ENCODE measurements around the gene PPFIA2.

PPFIA2 gene

GRCh38 chr12:81261508-81262207 is 497.5 kb downstream of the PPFIA2 start:
- DNase-seq (ENCODE audit: low read depth): no peak

DNA sequence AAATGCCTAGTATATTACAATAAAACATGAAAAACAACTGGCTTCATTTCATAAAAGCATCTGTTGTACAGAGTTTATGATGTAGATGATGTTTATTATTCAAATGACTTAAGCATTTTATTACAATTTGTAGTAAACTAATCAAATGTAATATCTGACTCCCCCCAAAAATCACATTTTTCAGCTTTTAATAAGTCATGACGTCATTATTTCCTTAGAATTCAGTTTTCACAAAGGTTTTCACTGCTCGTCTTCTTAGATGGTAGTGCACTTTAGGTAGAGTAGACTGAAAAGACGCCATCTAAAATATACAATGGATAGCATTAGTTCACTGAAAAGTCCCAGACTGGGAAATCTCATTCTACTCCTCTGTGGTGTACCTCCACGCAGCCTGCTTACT is 499.8 kb downstream of the PPFIA2 start:
- DNase-seq (ENCODE audit: low read depth): no peak

- DNase-seq (ENCODE audit: low read depth): peak; percentile 38
Measured at GRCh38 chr12:81257947-81258551, 501.1 kb downstream of the PPFIA2 start.

GRCh38 chr12:81255947-81256346 is 503.2 kb downstream of the PPFIA2 start:
- no peak for DNase-seq (ENCODE audit: low read depth)

- no peak for DNase-seq (ENCODE audit: low read depth)
Measured at GRCh38 chr12:81255456-81255855, 503.7 kb downstream of the PPFIA2 start.

DNA sequence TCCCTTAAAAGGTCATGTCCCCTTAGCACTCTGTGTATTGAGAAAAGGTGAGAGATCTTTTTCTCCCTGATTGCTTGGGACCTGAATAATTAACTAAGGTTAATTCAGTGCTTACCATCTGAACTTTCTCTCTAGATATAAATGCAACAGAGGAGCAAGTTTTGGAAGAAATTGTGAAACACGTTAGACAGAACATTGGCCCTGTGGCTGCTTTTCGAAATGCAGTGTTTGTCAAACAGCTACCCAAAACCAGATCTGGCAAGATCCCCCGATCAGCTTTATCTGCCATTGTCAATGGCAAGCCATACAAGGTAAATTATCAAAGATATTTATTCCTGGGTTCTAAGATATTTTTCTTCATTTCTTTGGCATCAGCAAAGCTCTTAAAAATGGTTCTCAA is 505.8 kb downstream of the PPFIA2 start:
- no peak for DNase-seq (ENCODE audit: low read depth)

DNA sequence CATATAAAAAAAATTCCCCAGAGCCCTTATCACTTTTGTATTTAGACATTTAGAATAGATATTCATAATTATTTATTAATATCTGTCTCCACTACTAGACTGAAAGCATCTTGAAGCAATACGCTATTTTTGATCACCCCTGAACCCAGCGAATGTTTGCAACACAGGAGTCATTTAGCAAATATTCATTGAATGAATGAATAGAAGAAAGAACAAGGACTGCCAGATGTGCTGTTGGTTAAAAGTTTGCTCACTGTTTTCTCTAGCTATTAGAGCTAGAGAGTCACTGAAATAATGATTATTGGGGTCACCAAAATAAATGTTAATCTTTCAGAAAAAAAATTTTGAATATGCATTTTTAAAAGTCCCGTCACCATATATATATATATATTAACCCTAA is 506.9 kb downstream of the PPFIA2 start:
- DNase-seq (ENCODE audit: low read depth): no peak

DNA sequence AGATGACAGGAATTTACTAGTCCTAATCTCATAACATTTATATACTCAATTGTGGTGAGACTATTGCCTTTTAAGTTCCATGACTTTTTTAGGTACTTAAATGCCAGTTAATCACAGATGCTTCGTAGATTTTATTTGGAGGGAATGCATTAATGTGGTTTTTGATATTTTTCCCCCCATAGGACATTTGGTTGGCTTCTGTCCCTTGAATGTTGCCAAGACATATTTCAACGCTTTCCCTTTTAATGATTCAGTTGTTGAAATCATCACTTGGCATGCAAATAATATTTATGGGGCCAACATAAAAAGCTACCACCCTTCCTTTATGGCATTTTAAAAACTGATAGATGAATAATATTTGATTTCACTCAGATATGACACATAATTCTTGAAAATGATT is 509.2 kb downstream of the PPFIA2 start:
- no peak for DNase-seq (ENCODE audit: low read depth)

DNA sequence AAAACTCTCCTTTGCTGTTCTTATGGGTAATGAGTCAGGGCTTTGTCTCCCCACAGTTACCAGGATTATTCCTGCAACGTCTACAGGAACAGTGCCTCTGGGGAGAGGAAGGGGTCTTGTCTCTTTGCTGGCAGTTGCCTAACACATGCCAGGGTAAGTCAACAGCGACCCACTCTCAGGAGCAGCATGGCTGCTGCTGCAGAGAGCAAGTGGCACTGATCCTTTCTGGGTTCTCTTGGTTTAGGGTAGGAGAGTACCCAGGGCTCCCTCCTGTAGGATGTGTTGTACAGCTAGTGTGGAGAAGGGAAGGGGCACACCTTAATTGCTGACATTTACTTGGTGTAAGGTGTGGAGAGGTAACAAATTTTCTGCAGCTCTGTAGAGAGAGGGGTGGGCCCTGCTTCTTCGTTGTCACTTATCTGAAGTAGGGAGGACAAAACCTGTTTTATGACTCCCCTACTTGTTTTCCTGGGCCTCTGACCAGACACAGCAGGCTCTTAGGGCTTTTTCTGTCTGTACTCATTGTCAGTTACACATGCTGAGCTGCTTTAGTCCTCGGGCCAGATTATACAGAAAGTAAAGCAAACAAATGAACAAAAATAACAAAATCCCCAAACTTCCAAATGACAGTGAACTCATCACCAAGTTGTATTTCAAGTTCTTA is 513.1 kb downstream of the PPFIA2 start:
- no peak for DNase-seq (ENCODE audit: low read depth)

DNA sequence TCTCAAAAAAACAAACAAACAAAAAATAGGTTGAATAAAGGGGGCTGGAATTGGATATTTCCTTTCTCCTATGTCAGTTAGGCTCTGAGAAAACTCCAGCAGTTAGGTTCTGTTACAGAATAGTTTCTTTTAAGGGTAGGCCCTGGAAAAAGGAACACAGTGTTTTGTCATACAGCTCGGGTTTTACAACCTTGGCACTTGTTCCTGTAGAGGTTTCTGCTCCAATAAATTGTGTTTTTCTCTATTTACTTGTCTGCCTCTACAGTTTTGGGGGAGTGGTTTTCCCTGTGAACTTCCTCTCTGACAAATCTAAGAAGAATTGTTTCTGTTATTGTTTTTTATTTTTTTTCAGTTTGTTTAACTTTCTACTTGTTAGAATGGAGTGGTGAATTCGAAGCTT is 513.7 kb downstream of the PPFIA2 start:
- DNase-seq (ENCODE audit: low read depth): no peak

- no peak for DNase-seq (ENCODE audit: low read depth)
Measured at GRCh38 chr12:81231574-81232368, 527.4 kb downstream of the PPFIA2 start.

GRCh38 chr12:81229759-81230158 is 529.4 kb downstream of the PPFIA2 start:
- no peak for DNase-seq (ENCODE audit: low read depth)

GRCh38 chr12:81224626-81225025 is 534.5 kb downstream of the PPFIA2 start:
- no peak for DNase-seq (ENCODE audit: low read depth)

- no peak for DNase-seq (ENCODE audit: low read depth)
Measured at GRCh38 chr12:81222846-81223592, 536.1 kb downstream of the PPFIA2 start.

DNA sequence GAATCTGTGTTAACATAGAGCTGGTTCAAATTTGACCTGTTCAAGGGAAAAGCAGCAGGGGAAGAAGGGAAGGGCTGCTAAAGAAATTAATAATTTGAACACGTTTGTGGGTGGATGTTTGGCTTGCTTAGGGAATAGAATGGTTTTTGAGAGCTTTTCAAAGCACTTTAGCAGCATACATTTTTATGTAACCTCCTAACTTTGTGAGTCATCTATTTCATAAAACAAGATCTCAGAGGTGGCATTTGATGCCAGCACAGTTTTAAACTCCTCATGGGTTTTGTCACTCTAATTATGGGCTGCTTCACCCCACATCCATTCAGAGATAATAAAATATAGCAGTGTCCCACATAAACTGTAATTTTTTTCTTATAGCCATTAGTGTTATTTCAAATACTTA is 537.5 kb downstream of the PPFIA2 start:
- DNase-seq (ENCODE audit: low read depth): no peak

DNA sequence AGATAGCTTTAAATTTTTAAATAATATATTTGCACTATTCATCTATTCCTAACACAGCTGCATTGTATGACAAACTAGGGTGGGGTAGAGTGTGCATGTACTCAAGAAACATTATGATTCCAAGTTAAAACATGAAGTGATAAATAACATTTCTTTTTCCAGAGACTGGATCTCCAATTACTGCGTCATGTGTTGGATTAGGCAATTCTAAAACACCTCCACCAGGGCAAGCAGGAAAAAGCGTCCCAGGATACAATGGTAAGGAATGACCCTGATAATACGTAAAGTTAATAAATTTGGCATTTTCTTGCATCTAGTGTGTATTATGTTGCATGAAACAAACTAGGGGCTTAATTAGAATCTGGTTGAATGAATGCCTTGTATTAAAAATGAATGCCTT is 542.4 kb downstream of the PPFIA2 start:
- no peak for DNase-seq (ENCODE audit: low read depth)

- no peak for DNase-seq (ENCODE audit: low read depth)
Measured at GRCh38 chr12:81212996-81213696, 546.0 kb downstream of the PPFIA2 start.

DNA sequence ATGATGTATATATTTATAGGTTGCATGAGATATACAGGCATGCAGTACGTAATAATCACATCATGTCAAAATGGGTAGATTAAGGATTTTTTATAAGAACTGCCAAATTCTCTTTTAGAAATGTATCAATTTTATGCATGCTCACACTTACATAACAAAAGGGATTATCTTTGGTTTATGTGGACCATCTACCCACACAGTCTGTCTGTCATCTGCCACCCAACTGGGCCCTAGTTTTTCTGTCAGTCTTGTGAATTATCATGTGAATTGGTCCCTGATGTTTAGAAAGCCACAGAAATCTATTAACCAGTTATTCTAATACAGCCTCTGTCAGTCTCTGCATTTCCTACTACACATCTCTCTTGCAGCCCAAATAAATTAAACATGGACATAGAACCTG is 547.8 kb downstream of the PPFIA2 start:
- DNase-seq (ENCODE audit: low read depth): no peak

- peak; percentile 12 for DNase-seq (ENCODE audit: low read depth)
Measured at GRCh38 chr12:81209772-81210225, 549.4 kb downstream of the PPFIA2 start.

GRCh38 chr12:81209012-81209411 is 550.1 kb downstream of the PPFIA2 start:
- DNase-seq (ENCODE audit: low read depth): no peak
